Measurements from ENCODE around the gene PDXK. TPM values are rescaled to one million over a fixed set of nuclear protein-coding genes. Genes with fewer than 3 reads are reported as not detected.
A peak's percentile ranks its signal among the peaks of the same experiment; 100 is the strongest.

Gene PDXK
- total and polyA plus RNA-seq, 9 of the 15 experiments (the other 6 are each of a cell fraction or from before 2014, with no cell fraction given): 5.6 to 162 (median 76.5) TPM

DNA sequence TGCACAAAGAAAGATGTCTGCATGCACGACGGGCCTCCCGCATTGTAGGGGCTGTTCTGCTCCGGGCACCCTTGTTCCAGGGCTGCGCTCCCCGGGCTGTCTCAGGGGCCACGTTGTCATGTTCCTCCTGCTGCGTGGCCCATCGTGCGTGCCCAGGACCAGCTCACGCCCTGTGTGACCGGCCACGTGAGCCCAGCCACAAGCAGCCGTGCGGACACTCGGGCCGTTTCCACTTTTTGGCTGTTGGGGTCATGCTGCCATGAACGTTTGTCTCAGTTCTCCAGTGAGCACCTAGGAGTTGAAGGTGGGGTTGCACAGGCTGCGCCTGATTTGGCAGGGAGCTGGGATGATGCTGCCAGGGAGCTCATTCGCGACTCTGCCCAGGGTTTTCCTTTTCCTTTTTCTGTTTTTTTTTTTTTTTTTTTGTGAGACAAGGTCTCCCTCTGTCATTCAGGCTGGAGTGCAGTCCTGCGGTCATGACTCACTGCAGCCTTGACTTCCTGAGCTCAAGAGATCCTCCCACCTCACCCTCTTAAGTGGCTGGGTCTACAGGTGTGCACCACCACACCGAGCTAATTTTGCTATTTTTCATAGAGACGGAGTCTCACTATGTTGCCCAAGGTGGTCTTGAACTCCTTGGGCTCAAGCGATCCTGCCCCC lies 17.4 kb downstream of the PDXK start:
- CTCF ChIA-PET (ENCODE audit: low intra/inter-chr PET ratio): no interaction called here
- Histone ChIP-seq H3K4me2 (ENCODE audit: insufficient read depth, low read length) (no peak overlapping the region), H3K79me2 (ENCODE audit: control insufficient read depth, insufficient read depth, low read length) (peaks cover 69% of the 10 kb centered on the region), H3K9me1 (ENCODE audit: control insufficient read depth, insufficient read depth, low read length) (peaks cover 11% of the 10 kb centered on the region), H4K20me1 (replicated peaks; ENCODE audit: control insufficient read depth, insufficient read depth, low read length) (peaks cover 23% of the 10 kb centered on the region), H3K9ac (ENCODE audit: insufficient read depth in 1 of 2, low read depth in 2 of 2, low read length in 2 of 2) (peak overlapping the region in 1 of 2 experiments; percentile 11; a peak in 1 of 4 replicates), H3K27ac (ENCODE audit: extremely low read depth, low read depth, low read length) (no peak overlapping the region), H2AFZ (ENCODE audit: low read depth, low read length) (no peak overlapping the region), H3K4me1 (replicated peaks in 1 of 2; ENCODE audit: control insufficient read depth in 2 of 2, insufficient read depth in 2 of 2, low read length in 2 of 2) (peaks cover 19 to 72% of the 10 kb centered on the region in 2 experiments), H3K27me3 (ENCODE audit: control insufficient read depth in 2 of 2, insufficient read depth in 2 of 2, low read length in 2 of 2) (no peaks in the 10 kb centered on the region), H3K9me3 (replicated peaks; ENCODE audit: control insufficient read depth, insufficient read depth, low read depth, low read length) (no peaks in the 10 kb centered on the region), H3K4me3 (no peak overlapping the region), H3K36me3 (ENCODE audit: control insufficient read depth, insufficient read depth, low read length) (peaks cover 77% of the 10 kb centered on the region)
- ATAC-seq (no peak), DNase-seq (ENCODE audit: extremely low read depth in 1 of 4, low spot score in 3 of 4) (no peak), FAIRE-seq (no peak)
- intact Hi-C loops (cut with micrococcal nuclease) (no loop called here), in situ Hi-C loops (cut with MboI) (no loop called here)
- WGBS (ENCODE audit: insufficient coverage, low coverage, missing lambda C conversion rate): 87% methylated on average over 18 of the region's 25 CpGs
- POLR2A ChIA-PET: interaction anchor here (0.7 to 3.5 kb wide), 5 partner anchors 9 to 36 kb away, joined by 3 to 26 read pairs (median 4); no protein-coding TSS in a partner anchor
- no TSS peak for BruUV-seq (replicated peaks)
- TF ChIP-seq ZFP36 (IDR thresholded peaks at IDR 0.05; ENCODE audit: low read depth, low read length, partially characterized antibody) (no peak), JUND (IDR thresholded peaks at IDR 0.05; ENCODE audit: borderline replicate concordance, low read depth, low read length) (0 out of 2 replicates have a peak, but pooled peaks have one; percentile 28), JUND (tag; IDR thresholded peaks at IDR 0.05; ENCODE audit: borderline replicate concordance, low read depth, low read length) (no peak), NFRKB (IDR thresholded peaks at IDR 0.05; ENCODE audit: low read depth) (no peak), ZNF384 (IDR thresholded peaks at IDR 0.05; ENCODE audit: low read depth, low read length) (peak; percentile 59; the same call in 1 of the 2 replicates)
- TF ChIP-seq, protein P1, sequence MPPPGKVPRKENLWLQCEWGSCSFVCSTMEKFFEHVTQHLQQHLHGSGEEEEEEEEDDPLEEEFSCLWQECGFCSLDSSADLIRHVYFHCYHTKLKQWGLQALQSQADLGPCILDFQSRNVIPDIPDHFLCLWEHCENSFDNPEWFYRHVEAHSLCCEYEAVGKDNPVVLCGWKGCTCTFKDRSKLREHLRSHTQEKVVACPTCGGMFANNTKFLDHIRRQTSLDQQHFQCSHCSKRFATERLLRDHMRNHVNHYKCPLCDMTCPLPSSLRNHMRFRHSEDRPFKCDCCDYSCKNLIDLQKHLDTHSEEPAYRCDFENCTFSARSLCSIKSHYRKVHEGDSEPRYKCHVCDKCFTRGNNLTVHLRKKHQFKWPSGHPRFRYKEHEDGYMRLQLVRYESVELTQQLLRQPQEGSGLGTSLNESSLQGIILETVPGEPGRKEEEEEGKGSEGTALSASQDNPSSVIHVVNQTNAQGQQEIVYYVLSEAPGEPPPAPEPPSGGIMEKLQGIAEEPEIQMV (tag; conservative IDR thresholded peaks at IDR 0.05; ENCODE audit: low read depth): no peak

Measured in K562 (cell line).